Measurements from ENCODE around the gene S100A12. TPM values are rescaled to one million over a fixed set of nuclear protein-coding genes. Genes with fewer than 3 reads are reported as not detected.

S100A12 gene
- polyA plus RNA-seq (2012; rRNA removed): not detected in 2 replicates
- polyA plus RNA-seq (2012; cell fraction: cytosol; rRNA removed): not detected in 2 replicates
- polyA plus RNA-seq (2012; cell fraction: nucleus; rRNA removed): not detected in 2 replicates

GRCh38 chr1:153375511-153375910 lies at the start of gene S100A12:
Gene S100A12, minus strand, starts transcription at chr1:153375621. Its CDS starts 1,029 bp downstream, at chr1:153374592.
- no peaks in the 10 kb centered on the region for H3K9me2 ChIP-seq
- CTCF ChIA-PET: interaction anchor here (0.9 to 1.6 kb wide), 2 partner anchors 23 to 119 kb away, joined by 6 to 7 read pairs; no protein-coding TSS in a partner anchor
- H3K4me2 ChIP-seq: no peak within 1 kb of the TSS
- POLR2A ChIA-PET: no interaction called here
- no peaks in the 10 kb centered on the region for H3K9me3 ChIP-seq
- no peaks in the 10 kb centered on the region; the same call in 1 of the 2 replicates for H3K27me3 ChIP-seq (ENCODE audit: insufficient read depth)
- no peak within 1 kb of the TSS for H3K9ac ChIP-seq
- no peaks in the 10 kb centered on the region for H3K4me1 ChIP-seq (ENCODE audit: control insufficient read depth in 1 of 2, insufficient read depth in 2 of 2, low read depth in 1 of 2, low read length in 1 of 2)
- no peaks in the 10 kb centered on the region for H3K36me3 ChIP-seq (replicated peaks in 1 of 2; ENCODE audit: control insufficient read depth in 1 of 2, insufficient read depth in 2 of 2, low read length in 1 of 2)
- no peaks in the 10 kb centered on the region for H3F3A ChIP-seq (replicated peaks; ENCODE audit: insufficient read depth)
- H3K27ac ChIP-seq (ENCODE audit: low read depth in 2 of 2, low read length in 1 of 2): no peak within 1 kb of the TSS
- H3K79me2 ChIP-seq (ENCODE audit: insufficient read depth): no peaks in the 10 kb centered on the region
- no peak within 1 kb of the TSS for H3K4me3 ChIP-seq (ENCODE audit: low read depth in 2 of 2, low read length in 1 of 2)
- no peak for DNase-seq
- H4K20me1 ChIP-seq (ENCODE audit: insufficient read depth): no peaks in the 10 kb centered on the region
- no peak within 1 kb of the TSS for H2AFZ ChIP-seq (ENCODE audit: low read depth)
- TF ChIP-seq FOXM1 (IDR thresholded peaks at IDR 0.05; ENCODE audit: low read depth): no peak
- TF ChIP-seq USF2 (IDR thresholded peaks at IDR 0.05; ENCODE audit: borderline replicate concordance, low read depth, low read length): no peak
- no peak for TF ChIP-seq SIN3A (IDR thresholded peaks at IDR 0.05; ENCODE audit: borderline replicate concordance, low read depth, low read length)
- no peak for TF ChIP-seq TEAD4 (IDR thresholded peaks at IDR 0.05; ENCODE audit: borderline replicate concordance, insufficient read depth)
- TF ChIP-seq FOXJ3 (CRISPR knock-in tag; IDR thresholded peaks at IDR 0.05): no peak
- no peak for TF ChIP-seq CTCF (IDR thresholded peaks at IDR 0.05)
- no peak for TF ChIP-seq JUND (IDR thresholded peaks at IDR 0.05)
- TF ChIP-seq RCOR1 (IDR thresholded peaks at IDR 0.05; ENCODE audit: low read length): no peak
- TF ChIP-seq MAX (IDR thresholded peaks at IDR 0.05; ENCODE audit: low read depth): no peak
- no peak for TF ChIP-seq EP300 (IDR thresholded peaks at IDR 0.05; ENCODE audit: borderline replicate concordance in 1 of 2, low read depth in 1 of 2, low read length in 1 of 2)
- TF ChIP-seq NFIC (IDR thresholded peaks at IDR 0.05; ENCODE audit: borderline replicate concordance): no peak
- TF ChIP-seq MXI1 (IDR thresholded peaks at IDR 0.05; ENCODE audit: low read depth, low read length): no peak
- no peak for TF ChIP-seq RXRA (IDR thresholded peaks at IDR 0.05; ENCODE audit: borderline replicate concordance, low read depth)
- TF ChIP-seq RFX5 (IDR thresholded peaks at IDR 0.05; ENCODE audit: low read length): no peak
- TF ChIP-seq SMC3 (IDR thresholded peaks at IDR 0.05; ENCODE audit: low read depth, low read length): no peak
- no peak for TF ChIP-seq POLR2AphosphoS5 (IDR thresholded peaks at IDR 0.05; ENCODE audit: low read depth, low read length)
- TF ChIP-seq YY1 (IDR thresholded peaks at IDR 0.05; ENCODE audit: low read depth): no peak
- TF ChIP-seq USF1 (IDR thresholded peaks at IDR 0.05; ENCODE audit: borderline replicate concordance, low read depth): no peak
- TF ChIP-seq MEF2A (IDR thresholded peaks at IDR 0.05; ENCODE audit: borderline replicate concordance, low read depth): no peak
- no peak for TF ChIP-seq ELF1 (IDR thresholded peaks at IDR 0.05)
- 0% methylated on average over 1 of the region's 1 CpG for WGBS (ENCODE audit: low lambda C conversion rate)

All from SK-N-SH (cell line).